Measurements from ENCODE around the gene TBC1D23.

DNA sequence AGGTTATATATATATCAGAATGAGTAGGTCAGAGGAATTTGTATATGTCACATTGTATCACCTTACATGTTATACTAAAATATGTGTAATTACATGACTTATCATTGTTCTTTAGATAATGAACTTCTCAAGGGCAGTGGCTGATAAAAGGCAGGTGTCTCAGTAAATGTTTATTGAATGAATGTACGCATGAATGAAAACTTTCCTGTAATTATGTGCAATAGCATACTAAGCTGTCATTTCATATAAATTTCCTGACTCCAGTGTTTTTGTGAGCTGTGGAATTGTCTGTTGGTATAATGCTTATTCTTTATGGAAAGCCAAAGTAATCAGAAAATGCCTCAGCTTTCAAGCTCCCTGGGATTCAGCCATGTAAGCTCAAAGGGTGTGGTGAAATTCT, 4.2 kb downstream of the TBC1D23 start:
- TF ChIP-seq, protein P1, sequence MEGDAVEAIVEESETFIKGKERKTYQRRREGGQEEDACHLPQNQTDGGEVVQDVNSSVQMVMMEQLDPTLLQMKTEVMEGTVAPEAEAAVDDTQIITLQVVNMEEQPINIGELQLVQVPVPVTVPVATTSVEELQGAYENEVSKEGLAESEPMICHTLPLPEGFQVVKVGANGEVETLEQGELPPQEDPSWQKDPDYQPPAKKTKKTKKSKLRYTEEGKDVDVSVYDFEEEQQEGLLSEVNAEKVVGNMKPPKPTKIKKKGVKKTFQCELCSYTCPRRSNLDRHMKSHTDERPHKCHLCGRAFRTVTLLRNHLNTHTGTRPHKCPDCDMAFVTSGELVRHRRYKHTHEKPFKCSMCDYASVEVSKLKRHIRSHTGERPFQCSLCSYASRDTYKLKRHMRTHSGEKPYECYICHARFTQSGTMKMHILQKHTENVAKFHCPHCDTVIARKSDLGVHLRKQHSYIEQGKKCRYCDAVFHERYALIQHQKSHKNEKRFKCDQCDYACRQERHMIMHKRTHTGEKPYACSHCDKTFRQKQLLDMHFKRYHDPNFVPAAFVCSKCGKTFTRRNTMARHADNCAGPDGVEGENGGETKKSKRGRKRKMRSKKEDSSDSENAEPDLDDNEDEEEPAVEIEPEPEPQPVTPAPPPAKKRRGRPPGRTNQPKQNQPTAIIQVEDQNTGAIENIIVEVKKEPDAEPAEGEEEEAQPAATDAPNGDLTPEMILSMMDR (IDR thresholded peaks at IDR 0.05), result no peak
- TF ChIP-seq POLR2A (IDR thresholded peaks at IDR 0.05), result no peak

All from heart left ventricle (tissue), 13 donors.